Immature natural killer cell (primary cell): Measurements from ENCODE around the gene ASPSCR1. TPM values are rescaled to one million over a fixed set of nuclear protein-coding genes. Genes with fewer than 3 reads are reported as not detected.
A peak's percentile ranks its signal among the peaks of the same experiment; 100 is the strongest.

Experiments
- DNase-seq, 3 donors: peaks; one replicate each; pipeline ENCODE4 v3.0.0; 2022; ENCODE audit warnings: mixed read lengths in 1 of 3
- H3K27ac Mint-ChIP-seq, 6 donors: one replicate each; pipeline ENCODE4 v1.8.0; 2020; ENCODE audit warnings: mixed read lengths in 6 of 6, mild to moderate bottlenecking in 5 of 6, inconsistent platforms in 4 of 6, moderate library complexity in 3 of 6
- H3K27me3 Mint-ChIP-seq, 3 donors: one replicate each; pipeline ENCODE4 v1.8.0; 2020 to 2021; ENCODE audit warnings: low read depth in 3 of 3, mild to moderate bottlenecking in 3 of 3, mixed read lengths in 3 of 3, moderate library complexity in 3 of 3, inconsistent platforms in 1 of 3
- H3K36me3 Mint-ChIP-seq, 3 donors: one replicate each; pipeline ENCODE4 v1.8.0; 2020; ENCODE audit warnings: mixed read lengths in 3 of 3, inconsistent platforms in 2 of 3, mild to moderate bottlenecking in 2 of 3
- H3K4me1 Mint-ChIP-seq, 2 donors: one replicate each; pipeline ENCODE4 v1.8.0; 2020; ENCODE audit warnings: inconsistent platforms in 2 of 2, mild to moderate bottlenecking in 2 of 2, mixed read lengths in 2 of 2, moderate library complexity in 1 of 2
- H3K4me3 Mint-ChIP-seq, 5 donors: one replicate each; pipeline ENCODE4 v1.8.0; 2020; ENCODE audit warnings: mild to moderate bottlenecking in 5 of 5, mixed read lengths in 5 of 5, inconsistent platforms in 3 of 5, moderate library complexity in 3 of 5
- H3K9me3 Mint-ChIP-seq, 6 donors: one replicate each; pipeline ENCODE4 v1.8.0; 2020; ENCODE audit warnings: mild to moderate bottlenecking in 6 of 6, mixed read lengths in 6 of 6, inconsistent platforms in 4 of 6, moderate library complexity in 3 of 6
- polyA plus RNA-seq, 3 donors: library from polyadenylated mRNA; unstranded; fragments of 300-500 nt; fragmentation: Illumina TruSeq; gene quantifications; one replicate each; pipeline ENCODE4 v1.2.3, GENCODE V29; 2021

ASPSCR1 gene
- polyA plus RNA-seq, 3 donors from 2014 or later: 21.1 to 32.9 (median 31.3) TPM

GRCh38 chr17:81934850-81935708 is 42.4 kb upstream of the ASPSCR1 start:
- DNase-seq: no peak
- no peak overlapping the region for H3K4me3 Mint-ChIP-seq
- H3K27me3 Mint-ChIP-seq: peaks cover 1 to 4% (median 2%) of the 10 kb centered on the region in 3 donors
- no peaks in the 10 kb centered on the region for H3K9me3 Mint-ChIP-seq
- H3K27ac Mint-ChIP-seq: no peak overlapping the region
- H3K36me3 Mint-ChIP-seq: no peaks in the 10 kb centered on the region
- H3K4me1 Mint-ChIP-seq: peaks cover 0 to 10% of the 10 kb centered on the region in 2 donors

- no peak for DNase-seq
- H3K4me3 Mint-ChIP-seq: peak overlapping the region in 4 of 5 donors; percentile 18 to 59 (median 42)
- H3K27ac Mint-ChIP-seq: peak overlapping the region in 1 of 6 donors; percentile 35
- H3K4me1 Mint-ChIP-seq: peaks cover 0 to 10% of the 10 kb centered on the region in 2 donors
- H3K36me3 Mint-ChIP-seq: no peaks in the 10 kb centered on the region
- peaks cover 0 to 6% (median 2%) of the 10 kb centered on the region in 3 donors for H3K27me3 Mint-ChIP-seq
- no peaks in the 10 kb centered on the region for H3K9me3 Mint-ChIP-seq
These were observed 41.7 kb upstream of the ASPSCR1 start for GRCh38 chr17:81935709-81936084.

DNA sequence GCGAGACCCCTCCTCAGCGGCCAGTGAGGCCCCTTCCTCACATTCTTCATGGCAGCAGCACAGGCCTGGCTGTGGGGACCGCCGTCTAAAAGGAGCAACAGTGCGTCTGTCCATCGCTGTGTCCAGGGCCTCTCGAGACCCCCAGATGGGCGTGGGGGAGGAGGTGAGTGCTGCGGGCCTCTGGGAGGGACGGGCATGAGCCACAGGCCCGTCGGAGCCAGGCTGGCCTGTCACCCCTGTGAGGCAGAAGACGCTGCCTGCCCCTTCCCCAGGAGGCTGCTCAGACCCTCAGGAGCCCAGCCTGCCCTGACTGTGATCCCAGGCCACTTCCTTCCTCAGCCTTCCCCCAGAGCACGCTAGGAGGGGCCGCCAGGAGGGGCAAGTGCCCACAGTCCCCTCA is 38.2 kb upstream of the ASPSCR1 start:
- DNase-seq: no peak
- Mint-ChIP-seq H3K27ac (no peak overlapping the region), H3K27me3 (peaks cover 0 to 7% (median 3%) of the 10 kb centered on the region in 3 donors), H3K9me3 (no peaks in the 10 kb centered on the region), H3K4me3 (no peak overlapping the region), H3K4me1 (peaks cover 0 to 10% of the 10 kb centered on the region in 2 donors), H3K36me3 (no peaks in the 10 kb centered on the region)

- no peak overlapping the region for H3K4me3 Mint-ChIP-seq
- DNase-seq: no peak
- H3K36me3 Mint-ChIP-seq: no peaks in the 10 kb centered on the region
- H3K9me3 Mint-ChIP-seq: no peaks in the 10 kb centered on the region
- peaks cover 0 to 10% of the 10 kb centered on the region in 2 donors for H3K4me1 Mint-ChIP-seq
- H3K27me3 Mint-ChIP-seq: peaks cover 0 to 7% (median 6%) of the 10 kb centered on the region in 3 donors
- no peak overlapping the region for H3K27ac Mint-ChIP-seq
These were observed 37.5 kb upstream of the ASPSCR1 start for GRCh38 chr17:81939881-81940385.

GRCh38 chr17:81940538-81941483 is 36.6 kb upstream of the ASPSCR1 start:
- Mint-ChIP-seq H3K4me1 (peaks cover 0 to 10% of the 10 kb centered on the region in 2 donors), H3K36me3 (no peaks in the 10 kb centered on the region), H3K9me3 (no peaks in the 10 kb centered on the region), H3K27ac (no peak overlapping the region), H3K27me3 (peaks cover 0 to 7% (median 6%) of the 10 kb centered on the region in 3 donors), H3K4me3 (no peak overlapping the region)
- DNase-seq: no peak

DNA sequence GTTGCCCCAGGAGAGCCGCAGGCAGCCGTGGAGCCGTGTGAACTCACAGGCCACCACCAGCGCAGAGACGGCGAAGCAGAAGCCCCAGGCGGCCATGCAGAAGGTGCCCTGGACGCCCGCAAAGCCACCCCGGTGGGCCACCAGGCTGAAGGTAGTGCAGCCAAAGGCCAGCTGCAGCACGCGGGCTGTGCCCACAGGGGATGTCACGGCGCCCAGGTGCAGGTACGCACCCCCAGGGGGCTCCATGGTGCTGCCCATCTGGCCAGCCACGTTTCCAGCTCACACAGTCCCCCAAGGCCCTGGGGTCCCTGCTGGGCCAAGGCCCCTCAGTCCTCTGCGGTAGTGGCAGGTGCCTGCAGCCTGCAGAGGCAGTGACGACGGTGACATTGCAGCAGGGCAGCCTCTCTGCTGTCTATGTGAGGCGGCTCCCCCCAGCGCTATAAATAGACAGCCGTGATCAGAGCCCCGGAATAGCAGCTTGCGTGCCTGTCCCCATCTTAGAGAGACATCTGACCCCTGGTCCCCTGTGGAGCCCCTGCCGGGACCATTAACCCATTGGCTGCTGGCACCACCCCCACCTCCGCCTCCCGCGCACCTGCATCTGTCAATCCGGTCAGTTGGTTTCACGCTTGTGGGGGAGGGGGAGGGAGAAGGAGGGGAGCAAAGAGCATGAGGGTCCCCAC is 35.8 kb upstream of the ASPSCR1 start:
- peaks cover 2 to 7% (median 7%) of the 10 kb centered on the region in 3 donors for H3K27me3 Mint-ChIP-seq
- H3K27ac Mint-ChIP-seq: no peak overlapping the region
- H3K4me3 Mint-ChIP-seq: no peak overlapping the region
- no peak for DNase-seq
- no peaks in the 10 kb centered on the region for H3K36me3 Mint-ChIP-seq
- H3K9me3 Mint-ChIP-seq: no peaks in the 10 kb centered on the region
- H3K4me1 Mint-ChIP-seq: peaks cover 0 to 6% of the 10 kb centered on the region in 2 donors

- Mint-ChIP-seq H3K27me3 (peaks cover 2 to 7% (median 7%) of the 10 kb centered on the region in 3 donors), H3K36me3 (no peaks in the 10 kb centered on the region), H3K9me3 (no peaks in the 10 kb centered on the region), H3K27ac (no peak overlapping the region), H3K4me3 (no peak overlapping the region), H3K4me1 (peaks cover 0 to 4% of the 10 kb centered on the region in 2 donors)
- no peak for DNase-seq
These were observed 35.3 kb upstream of the ASPSCR1 start for GRCh38 chr17:81942167-81942553.

DNA sequence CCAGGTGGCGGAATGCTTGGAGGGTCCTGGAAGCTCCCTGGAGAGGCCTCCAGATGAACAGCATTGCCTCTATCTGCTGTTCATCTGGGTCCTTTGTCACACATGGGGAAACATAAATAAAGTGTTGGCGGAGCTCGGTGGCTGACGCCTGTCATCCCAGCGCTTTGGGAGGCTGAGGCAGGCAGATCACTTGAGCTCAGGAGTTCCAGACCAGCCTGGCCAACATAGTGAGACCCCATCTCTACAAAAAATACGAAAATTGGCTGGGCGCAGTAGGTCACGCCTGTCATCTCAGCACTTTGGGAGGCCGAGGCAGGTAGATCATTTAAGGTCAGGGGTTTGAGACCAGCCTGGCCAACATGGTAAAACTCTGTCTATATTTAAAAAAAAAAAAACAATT is 32.6 kb upstream of the ASPSCR1 start:
- Mint-ChIP-seq H3K27me3 (peaks cover 2 to 7% (median 7%) of the 10 kb centered on the region in 3 donors), H3K36me3 (no peaks in the 10 kb centered on the region), H3K27ac (no peak overlapping the region)

GRCh38 chr17:81947189-81947588 is 30.2 kb upstream of the ASPSCR1 start, which contains the start of gene MYADML2:
Gene MYADML2, minus strand, starts transcription at chr17:81947233. Its CDS starts 5,492 bp downstream, at chr17:81941741.
- no peaks in the 10 kb centered on the region for H3K9me3 Mint-ChIP-seq
- H3K36me3 Mint-ChIP-seq: no peaks in the 10 kb centered on the region
- H3K4me1 Mint-ChIP-seq: peaks cover 0 to 1% of the 10 kb centered on the region in 2 donors
- no peak within 1 kb of the TSS for H3K4me3 Mint-ChIP-seq
- no peak within 1 kb of the TSS for H3K27ac Mint-ChIP-seq
- no peak for DNase-seq
- H3K27me3 Mint-ChIP-seq: peaks cover 2 to 8% (median 5%) of the 10 kb centered on the region in 3 donors

More for the DNA sequence above, 32.6 kb upstream of the ASPSCR1 start:
- no peaks in the 10 kb centered on the region for H3K9me3 Mint-ChIP-seq
- H3K4me1 Mint-ChIP-seq: no peaks in the 10 kb centered on the region
- DNase-seq: no peak
- H3K4me3 Mint-ChIP-seq: no peak overlapping the region

- Mint-ChIP-seq H3K36me3 (no peaks in the 10 kb centered on the region), H3K4me3 (no peak overlapping the region), H3K9me3 (no peaks in the 10 kb centered on the region), H3K27ac (no peak overlapping the region), H3K4me1 (peaks cover 0 to 1% of the 10 kb centered on the region in 2 donors), H3K27me3 (peaks cover 2 to 5% (median 4%) of the 10 kb centered on the region in 3 donors)
- no peak for DNase-seq
These were observed 28.6 kb upstream of the ASPSCR1 start for GRCh38 chr17:81948635-81949378.

- no peak for DNase-seq
- no peak overlapping the region for H3K27ac Mint-ChIP-seq
- no peaks in the 10 kb centered on the region for H3K9me3 Mint-ChIP-seq
- no peak overlapping the region for H3K4me3 Mint-ChIP-seq
- peaks cover 0 to 1% of the 10 kb centered on the region in 2 donors for H3K4me1 Mint-ChIP-seq
- H3K27me3 Mint-ChIP-seq: peaks cover 2 to 8% (median 2%) of the 10 kb centered on the region in 3 donors
- no peaks in the 10 kb centered on the region for H3K36me3 Mint-ChIP-seq
These were observed 26.9 kb upstream of the ASPSCR1 start for GRCh38 chr17:81950501-81950900.

DNA sequence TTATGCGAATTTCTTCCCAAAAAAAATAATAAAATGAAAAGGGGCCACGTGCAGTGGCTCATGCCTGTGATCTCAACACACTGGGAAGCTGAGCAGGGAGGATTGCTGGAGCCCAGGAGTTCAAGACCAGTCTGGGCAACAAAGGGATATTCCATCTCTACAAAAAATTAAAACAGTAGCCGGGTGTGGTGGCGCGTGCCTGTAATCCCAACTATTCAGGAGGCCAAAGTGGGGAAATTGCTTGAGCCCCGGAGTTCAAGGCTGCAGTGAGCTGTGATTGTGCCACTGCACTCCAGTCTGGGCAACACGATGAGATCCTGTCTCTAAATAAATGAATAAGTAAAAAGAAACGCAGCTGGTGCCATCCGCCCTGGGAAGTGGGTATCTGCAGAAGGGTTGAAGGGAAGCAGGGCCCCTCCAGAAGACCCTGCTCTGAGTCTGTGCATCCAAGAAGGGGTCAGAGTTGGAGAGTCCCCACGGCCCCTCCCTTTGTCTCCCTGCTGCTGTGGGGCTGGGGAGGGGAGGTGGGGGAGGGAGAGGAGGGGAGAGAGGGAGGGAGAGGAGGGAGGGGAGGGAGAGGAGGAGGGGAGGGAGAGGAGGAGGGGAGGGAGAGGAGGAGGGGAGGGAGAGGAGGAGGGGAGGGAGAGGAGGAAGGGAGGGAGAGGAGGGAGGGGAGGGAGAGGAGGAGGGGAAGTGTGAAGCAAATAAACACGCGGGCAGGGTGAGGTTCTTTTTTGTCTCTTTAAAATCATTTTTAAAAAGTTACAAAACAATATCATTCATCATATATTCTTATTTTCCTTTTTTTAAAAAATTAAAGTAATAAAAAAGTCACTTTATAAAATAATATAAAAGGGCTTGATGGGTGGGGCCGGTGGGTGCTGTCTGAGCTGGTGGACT is 25.4 kb upstream of the ASPSCR1 start:
- no peak for DNase-seq
- Mint-ChIP-seq H3K4me1 (peaks cover 0 to 1% of the 10 kb centered on the region in 2 donors), H3K27ac (no peak overlapping the region), H3K27me3 (peaks cover 0 to 8% (median 2%) of the 10 kb centered on the region in 3 donors), H3K4me3 (no peak overlapping the region), H3K36me3 (no peaks in the 10 kb centered on the region), H3K9me3 (no peaks in the 10 kb centered on the region)
